SW480 (cell line): ENCODE data around the gene COMMD4.
"Not testable (repeated sequence)": the region's sequence is repeated elsewhere in the genome, so short reads cannot be mapped to it uniquely, and the experiment has no call there.

ENCODE experiments used
- DNase-seq: peaks from one replicate; pipeline ENCODE4 v3.0.0-alpha.2; 2016; ENCODE audit warnings: low spot score

The COMMD4 gene

DNA sequence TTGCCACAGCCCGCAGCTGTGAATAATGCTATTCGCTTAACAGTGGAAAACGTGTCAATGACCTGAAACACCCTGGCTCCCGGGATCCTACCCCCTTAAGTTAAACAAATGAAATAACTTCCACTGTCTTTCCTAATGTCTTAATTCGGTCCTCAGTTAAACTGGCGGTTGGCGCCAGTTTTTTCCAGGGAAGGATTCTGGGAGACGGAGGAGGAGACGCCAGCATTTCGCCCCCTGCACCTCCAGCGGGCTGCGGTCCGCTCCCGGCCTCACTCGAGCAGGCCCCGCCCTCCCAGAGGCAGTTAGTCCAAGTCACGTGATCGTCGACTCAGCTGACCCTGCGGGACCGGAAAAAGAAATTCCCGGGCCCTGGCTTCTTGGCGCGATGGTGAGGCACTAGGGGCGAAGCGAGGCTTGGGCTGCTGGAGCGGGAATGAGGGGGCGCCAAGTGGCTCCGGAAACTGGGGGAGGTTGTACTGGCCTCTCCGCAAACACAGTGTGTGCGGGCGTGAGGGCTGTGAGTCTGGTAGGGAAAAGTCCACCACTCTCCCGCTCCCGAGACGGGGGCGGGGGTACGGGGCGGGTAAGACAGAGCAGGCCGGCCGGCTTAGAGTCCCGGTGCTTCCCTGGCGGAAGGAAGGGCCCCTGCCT lies at the start of gene COMMD4:
Gene COMMD4 (plus strand): TSS at position 359 of the 651 bp plus-strand sequence. CDS start 27 bp downstream, at position 386.
- DNase-seq = peak; percentile 90

DNA sequence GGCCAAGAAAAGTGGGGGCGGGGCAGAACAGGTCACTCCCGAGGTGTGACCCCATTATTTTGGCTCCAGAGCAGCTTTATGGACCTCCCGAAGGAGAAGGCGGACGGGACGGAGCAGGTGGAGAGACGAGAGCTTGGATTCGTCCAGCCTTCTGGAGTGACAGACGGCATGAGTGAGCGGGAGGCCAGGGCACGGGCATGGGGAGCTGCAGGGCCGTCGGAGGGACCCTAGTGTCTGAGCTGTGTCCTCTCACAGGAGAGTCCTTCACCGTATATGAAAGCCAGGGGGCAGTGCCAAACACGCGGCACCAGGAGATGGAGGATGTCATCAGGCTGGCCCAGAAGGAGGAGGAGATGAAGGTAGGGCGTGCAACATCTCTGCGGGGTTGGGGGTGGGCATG lies 42.2 kb upstream of the COMMD4 start:
- not testable (repeated sequence) for DNase-seq

DNA sequence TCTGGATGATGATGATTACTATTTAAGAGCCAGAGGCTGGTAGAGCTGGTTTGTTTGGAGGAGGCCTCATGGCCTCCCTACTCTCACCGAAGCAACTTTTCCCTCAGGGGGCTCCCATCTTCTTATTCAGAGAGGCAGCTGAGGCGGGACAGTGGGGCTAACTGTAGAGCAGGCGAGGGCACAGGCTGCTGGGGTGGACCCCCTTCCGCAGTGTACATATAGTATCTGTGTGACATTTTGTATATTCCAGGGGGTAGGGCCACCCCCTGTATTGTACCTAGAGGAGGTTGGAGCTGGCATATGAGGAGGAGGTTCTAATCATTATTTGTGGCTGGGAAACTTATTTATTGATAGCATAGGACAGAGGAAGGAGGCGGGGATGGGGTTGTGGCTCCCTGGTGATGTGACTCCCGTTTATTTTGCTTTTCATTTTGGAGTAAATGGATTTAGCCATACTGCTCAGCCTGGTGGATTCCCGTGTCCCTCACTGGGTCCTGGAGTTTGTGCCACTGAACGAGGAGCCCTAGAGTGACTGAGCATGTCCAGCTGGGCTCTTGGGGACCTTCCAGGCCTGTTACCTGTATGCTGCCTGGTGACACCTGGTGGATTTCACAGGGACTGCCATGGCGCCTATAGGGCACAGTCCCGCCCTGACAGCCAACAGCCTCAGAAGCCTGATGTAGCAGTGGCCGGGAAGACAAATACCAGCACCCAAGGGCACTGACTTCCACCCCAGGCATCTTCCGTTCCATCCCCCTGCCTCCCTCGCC lies 37.1 kb upstream of the COMMD4 start:
- DNase-seq = not testable (repeated sequence)

DNA sequence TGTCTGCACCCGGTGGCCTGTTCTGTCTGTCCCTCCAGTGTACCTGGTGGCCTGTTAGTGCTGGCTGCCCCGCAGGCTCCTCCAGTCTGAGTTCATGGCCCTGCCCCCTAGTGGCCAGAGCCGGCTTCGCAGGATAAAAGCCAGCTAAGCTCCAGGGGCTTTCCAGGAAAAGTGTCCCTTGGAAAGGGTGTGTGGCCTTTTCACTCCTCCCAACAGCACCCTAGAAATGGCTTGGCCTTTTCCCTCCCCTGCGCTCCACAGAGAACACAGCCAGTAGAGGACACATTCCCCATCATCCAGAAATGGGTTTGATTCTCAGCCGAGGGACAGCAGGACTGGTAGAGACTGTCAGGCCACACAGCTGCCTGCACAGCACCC lies 36.6 kb upstream of the COMMD4 start:
- not testable (repeated sequence) for DNase-seq

DNA sequence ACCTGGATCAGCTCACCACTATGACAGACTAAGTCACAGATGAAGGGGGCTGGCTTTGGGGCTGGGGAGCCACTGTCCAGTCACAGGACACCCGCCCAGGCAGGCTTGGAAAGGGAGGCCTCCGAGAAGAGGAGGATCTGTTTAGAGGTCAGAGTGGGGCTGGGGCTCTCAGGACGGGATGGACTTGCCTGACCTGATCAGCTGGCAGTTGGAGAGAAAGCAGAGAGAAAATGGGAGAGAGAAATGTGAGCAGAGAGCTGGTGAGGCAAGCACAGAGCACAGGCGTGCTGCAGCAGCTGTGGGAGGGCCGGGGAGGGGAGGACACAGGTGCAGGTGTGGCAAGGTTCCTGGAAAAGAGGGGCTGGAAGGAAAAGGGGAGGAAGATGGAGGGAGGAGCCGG lies 35.8 kb upstream of the COMMD4 start:
- DNase-seq = not testable (repeated sequence)

DNA sequence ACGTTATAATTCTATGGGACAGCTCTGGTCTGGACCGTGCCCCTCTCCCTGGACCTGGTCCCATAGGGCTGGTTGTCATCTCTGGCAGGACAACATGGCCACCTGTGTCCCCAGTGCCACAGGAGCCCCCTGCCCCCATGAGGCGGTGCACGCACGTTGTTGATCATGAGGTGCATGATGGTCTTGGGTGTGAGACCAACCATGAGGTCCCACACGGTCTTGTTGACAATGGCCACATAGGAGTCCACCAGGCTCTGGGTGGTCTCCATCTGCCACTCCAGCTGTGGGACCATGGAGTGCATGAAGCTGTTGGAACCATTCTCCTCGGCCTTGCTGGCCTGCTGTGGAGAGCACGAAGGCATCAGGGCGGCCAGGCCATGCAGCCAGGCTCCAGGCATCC lies 33.5 kb upstream of the COMMD4 start:
- DNase-seq = no peak

DNA sequence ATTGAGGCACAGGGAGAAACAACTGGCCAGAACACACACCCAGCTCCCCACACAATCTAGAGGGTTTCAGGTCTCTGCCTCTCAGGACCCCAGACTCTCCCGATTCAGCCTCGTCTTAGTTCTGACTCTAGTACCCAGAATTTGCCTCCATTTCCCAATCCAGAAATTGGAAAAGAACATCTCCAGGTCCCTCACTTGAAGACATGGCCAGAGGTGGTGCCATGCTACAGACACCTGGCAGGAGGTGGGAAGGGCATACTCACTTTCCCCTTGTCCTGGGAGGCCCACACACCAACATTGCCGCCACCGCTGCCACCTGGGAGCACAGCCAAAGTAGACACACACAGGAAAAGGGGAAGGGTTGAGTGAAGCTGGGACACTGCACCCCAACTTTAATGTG lies 33.1 kb upstream of the COMMD4 start:
- not testable (repeated sequence) for DNase-seq

DNA sequence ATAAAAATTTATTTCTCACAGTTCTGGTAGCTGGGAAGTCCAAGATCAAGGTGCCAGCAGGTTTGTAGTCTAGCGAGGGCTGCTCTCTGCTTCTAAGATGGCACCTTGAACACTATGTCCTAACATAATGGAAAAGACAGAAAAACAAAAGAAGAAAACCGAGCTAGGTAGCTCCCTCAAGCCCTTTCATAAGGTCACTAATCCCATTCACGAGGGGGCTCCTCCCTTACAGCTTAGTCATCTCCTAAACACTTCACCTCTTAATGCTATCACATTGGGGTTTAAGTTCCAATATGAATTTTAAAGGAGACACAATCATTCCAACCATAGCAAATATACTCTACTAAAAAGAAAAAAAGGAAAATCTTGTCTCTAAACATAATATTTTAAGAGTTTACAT lies 29.7 kb upstream of the COMMD4 start:
- DNase-seq = no peak

DNA sequence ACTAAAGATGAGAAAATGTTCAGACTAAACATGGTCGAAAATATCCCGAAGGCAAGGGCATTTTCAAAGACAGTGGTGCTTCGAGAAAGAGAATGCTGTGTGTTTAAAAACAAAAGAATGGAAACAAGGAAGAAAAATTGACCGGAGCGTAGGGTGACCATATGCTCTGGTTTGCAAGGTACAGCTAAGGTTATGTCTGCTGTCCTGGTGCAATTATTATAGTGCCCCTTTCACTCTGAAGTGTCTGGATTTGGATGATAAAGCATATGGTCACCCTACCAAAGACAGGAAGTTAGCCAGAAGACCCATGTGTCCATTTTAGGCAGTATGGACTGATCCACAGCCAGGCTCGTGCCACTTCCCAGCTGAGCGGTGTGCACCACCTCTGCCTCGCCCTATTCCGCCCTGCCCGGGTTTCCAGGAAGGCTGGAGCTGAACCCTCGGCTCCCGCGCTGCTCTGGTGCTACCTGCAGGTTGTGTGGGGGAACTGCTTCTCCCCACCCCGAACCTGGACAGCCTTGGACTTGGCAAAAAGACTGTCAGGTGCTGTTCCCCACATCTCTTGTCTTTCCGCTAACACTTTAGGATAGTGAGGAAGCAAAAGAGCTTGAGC lies 28.0 kb upstream of the COMMD4 start:
- DNase-seq = peak; percentile 70

DNA sequence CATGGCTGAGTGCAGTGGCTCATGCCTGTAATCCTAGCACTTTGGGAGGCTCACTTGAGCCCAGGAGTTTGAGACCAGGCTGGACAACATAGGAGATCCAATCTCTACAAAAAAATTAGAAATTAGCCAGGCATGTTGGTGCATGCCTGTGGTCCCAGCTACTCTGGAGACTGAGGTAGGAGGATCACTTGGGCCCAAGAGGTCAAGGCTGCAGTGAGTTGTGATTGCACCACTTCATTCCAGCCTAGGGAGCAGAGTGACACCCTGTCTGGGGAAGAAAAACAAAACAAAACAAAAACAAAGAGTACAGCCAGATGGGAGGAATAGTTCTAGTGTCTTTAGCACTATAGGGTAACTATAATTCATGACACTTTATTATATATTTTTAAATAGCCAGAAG lies 26.2 kb upstream of the COMMD4 start:
- DNase-seq = no peak

DNA sequence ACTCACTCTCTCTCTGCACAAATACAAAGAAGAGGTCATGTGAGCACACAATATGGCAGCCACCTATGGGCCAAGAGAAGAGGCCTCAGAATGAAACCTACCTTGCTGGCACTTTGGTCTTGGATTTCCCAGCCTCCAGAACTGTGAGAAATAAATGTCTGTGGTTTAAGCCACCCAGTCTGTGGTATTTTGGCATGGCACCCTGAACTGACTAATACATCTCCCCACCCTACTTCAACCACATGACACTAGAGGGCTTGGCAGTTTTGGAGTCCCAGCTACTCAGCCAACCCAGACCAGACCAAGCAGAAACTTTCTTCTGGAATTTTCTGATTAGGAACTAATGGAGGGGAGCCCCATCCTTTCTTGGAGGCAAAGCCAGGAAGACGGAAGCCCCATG lies 23.3 kb upstream of the COMMD4 start:
- DNase-seq = peak; percentile 21

DNA sequence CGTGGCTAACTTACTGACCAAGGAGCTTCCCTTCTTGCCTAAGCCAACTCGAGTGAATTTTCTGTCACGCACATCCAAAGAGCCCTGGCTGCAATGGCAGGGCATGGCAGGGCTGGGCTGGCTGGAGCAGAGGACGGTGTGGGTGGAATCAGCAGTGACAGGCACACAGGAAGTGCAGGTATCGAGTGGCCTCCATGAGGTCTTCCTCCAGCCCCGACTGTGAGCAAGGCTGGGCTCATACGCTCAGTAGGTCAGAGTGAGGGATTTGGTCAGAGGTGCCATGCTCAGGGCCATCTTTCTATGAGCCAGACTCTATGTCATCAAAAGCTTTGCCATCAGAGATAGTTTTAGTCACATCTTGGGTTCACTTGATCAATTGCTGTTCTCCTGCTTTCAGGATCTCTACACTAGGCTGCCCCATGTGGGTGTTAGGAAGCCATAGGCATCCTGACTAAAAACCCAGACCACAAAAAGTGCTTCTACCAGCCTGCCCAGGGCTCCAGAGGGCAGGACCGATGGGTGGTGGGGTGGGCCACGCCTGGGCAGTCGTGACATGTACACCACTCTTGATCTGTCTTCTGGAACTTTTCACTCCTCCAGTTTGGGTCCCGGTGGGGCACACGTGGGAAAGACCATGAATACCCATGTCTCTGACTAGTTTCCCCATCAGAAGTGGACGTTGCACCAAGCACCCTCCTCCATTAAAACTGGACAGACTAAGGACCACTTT lies 22.6 kb upstream of the COMMD4 start:
- no peak for DNase-seq

DNA sequence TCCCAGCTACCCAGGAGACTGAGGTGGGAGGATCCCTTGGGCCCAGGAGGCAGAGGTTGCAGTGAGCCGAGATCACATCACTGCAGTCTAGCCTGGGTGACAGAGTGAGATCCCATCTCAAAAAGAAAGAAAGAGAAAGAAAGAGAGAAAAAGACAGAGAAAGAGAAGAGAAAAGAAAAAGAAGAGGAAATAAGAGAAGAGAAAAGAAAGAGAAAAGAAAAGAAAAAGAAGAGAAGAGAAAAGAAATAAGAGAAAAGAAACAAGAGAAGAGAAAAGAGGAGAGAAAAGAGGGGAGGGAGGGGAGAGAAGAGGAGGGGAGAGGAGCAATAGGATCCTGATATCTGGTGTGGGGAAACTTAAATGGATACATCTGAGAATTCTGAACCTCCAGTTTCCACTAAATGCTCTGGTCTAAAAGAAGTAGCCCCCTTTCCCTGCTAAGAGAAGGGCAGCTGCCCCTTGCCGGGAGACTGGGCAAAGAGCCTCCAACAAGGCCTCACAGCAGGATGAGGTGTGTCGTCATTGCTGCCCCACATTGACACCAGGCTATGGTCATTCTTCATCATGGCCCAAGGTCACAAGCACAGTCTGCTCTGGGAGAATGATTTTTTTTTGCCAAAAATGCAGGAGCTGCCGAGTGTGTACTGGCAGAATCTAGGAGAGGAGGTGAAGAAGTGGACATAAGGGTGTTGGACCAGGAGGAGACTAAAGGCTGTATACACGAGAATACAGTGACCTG lies 21.1 kb upstream of the COMMD4 start:
- no peak for DNase-seq

DNA sequence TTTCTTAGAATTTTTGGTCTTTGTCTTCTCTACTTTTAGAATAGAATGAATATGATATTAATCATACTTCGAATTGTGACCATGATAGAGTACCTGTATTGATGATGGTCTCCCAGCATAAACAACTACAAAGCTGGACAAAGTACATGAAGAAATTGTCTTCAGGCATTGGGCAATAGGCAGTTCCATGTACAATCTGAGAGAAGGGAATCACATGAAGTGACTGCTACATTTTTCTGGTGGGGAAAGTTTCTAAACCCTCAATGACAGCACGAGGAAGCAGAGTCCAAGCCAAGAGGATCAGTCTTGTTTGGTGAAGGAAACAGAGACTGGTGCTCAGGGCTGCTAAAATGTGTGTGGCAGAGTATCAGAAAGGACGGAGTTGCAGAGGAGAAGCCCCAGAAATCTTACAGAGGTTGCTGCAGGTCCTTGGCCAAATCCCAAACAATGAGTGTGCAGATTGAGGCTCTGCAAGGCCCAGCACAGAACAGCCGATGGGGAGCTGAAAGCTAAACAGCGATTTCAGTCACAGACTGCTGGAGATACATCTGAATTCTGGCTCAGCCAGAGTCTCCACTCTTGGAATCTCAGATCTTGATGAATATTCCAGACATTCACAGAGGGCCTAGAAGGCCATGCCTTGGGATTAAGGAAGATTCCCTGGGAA lies 16.5 kb upstream of the COMMD4 start:
- not testable (repeated sequence) for DNase-seq

DNA sequence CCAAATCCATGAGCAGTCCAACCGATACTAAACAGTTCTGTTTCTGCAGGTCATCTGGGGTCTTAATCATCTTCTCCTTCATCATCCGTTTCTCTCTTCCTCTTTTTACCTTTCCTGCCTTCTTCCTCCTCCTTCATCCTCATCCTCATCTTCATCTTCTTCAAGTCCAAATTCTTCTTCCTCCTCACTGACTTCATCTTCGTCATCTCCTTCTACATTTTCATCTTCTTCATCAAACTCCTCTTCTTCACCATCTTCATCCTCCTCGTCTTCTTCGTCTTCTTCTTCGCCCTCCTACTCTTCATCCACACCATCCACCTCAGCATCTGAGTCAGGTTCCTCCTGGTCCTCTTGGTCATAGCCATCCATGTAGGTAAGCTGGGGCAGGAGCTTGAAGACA lies 14.2 kb upstream of the COMMD4 start:
- no peak for DNase-seq

DNA sequence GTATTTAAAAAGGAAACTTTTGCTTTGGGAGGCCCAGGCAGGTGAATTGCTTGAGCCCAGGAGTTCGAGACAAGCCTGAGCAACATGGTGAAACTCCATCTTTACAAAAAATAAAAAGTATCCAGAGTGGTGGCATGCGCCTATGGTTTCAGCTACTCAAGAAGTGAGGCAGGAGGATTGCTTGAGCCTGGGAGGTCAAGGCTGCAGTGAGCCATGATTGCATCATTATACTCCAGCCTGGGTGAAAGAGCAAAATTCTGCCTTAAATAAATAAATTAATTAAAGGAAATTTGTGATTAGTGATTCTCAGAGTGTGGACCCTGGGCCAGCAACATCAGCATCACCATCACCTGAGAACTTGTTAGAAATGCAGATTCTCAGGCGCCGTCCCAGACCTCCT lies 9.9 kb upstream of the COMMD4 start:
- DNase-seq = no peak

DNA sequence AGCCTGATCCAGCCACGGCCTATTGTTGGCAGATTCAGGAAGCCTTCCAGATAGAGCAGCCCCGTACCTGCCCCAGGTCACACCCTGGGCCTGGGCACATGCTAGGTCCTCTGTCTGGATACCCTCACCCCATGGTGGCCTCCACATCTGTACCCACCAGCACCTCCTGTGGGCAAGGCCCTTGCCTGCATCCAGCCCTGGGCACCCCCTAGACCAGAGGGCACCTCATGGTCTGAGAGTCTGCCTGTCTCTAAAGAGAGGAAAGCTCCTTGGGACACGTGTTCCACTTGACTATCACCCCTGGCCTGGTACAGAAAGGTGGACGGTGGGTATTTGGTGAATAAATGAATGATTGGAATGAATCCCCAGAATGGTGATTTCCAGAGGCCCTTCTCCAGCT lies 8.9 kb upstream of the COMMD4 start:
- no peak for DNase-seq

DNA sequence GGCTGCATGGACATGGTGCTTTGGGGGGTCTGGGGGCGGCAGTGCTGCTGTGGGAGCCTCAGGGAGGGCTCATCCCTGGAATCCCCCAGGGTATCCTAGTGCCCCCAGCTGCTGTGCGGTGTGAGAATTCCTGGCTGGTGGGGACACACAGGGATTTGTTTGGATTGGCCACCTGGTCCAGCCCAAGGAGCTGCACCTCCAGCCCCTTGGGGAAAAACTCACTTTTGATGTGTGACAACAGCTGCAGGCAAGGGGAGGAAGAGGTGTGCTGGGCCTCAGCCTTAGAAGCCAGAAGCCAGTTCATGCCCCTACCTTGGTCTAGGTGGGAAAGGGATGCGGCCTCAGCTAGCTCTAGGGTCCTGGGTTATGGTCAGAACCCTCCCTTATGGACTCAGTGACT lies 8.4 kb upstream of the COMMD4 start:
- DNase-seq = no peak

DNA sequence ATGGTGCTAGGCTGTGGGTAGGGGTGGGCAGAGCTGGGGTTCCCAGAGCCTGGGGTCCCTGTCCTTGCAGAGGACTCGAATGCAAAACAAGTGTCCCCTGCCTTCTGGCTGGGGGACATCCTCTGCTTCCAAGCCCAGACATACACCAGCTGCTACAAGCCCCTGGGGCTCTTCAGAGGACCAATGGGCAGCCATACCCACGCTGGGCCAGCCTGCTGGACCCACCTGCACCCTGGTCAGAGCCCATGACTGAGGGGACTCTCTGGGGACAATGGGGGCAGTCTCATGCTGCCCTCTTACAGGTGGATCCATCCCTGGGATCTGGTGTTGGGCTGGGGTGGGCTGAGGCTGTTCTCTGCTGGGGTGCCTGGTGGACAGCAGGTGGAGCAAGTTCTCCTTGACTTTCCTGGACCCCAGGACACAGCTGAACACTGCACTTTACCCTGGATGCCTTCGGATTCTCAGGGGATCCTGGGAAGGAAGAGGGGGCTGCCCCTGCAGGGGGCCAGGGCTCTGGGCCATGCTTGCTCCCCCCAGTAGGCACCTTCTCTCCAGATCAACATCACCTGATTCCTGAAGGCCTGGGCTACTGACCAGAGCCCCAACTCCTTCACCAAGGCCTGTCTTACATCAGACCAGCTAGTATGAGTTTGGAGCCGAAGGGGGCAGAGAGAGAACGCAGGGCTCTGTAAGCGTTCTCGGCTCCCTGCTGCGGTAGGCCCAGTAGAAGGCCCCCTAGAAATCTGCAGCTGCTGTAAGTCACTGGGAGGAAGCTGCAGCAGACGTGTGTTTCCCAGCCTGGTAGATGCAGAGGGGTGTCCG lies 7.2 kb upstream of the COMMD4 start:
- DNase-seq = no peak

DNA sequence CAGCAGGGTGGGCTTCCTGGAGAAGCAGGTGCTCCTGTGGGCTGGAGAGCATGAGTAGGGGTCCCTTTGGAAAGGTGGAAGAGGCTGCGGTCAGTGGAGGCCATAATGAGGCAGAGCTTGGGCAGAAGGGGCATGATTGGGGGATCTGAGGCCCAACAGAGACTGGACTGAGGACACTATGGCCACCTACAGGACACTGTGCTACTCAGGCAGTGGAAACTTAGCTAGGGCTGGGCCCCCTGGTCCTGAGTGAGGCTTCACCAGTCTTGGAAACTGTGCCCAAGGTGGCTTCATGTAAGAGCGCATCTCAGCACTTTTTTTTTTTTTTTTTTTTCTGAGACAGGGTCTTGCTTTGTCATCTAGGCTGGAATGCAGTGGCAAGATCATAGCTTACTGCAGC lies 6.3 kb upstream of the COMMD4 start:
- no peak for DNase-seq

DNA sequence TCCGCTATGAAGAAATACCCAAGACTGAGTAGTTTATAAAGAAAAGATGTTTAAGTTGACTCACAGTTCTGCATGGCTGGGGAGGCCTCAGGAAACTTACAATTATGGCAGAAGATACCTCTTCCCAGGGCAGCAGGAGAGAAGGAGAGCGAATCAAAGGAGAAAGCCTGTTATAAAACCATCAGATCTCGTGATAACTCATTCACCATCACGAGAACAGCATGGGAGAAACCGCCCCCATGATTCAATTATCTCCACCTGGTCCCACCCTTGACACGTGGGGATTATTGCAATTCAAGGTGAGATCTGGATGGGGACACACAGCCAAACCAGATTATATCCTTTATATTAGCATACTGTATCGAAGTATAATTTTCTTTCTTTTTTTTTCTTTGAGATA lies 3.8 kb upstream of the COMMD4 start:
- DNase-seq = not testable (repeated sequence)
